IMR-90 (cell line): Measurements from ENCODE around the gene SLC6A6. TPM values are rescaled to one million over a fixed set of nuclear protein-coding genes. Genes with fewer than 3 reads are reported as not detected.

Source experiments
- ATAC-seq: fragments of 200-7000 bp; cut with Tn5 transposase; 2 replicates; pipeline ENCODE4 v1.9.1; 2020; ENCODE audit warnings: low read depth, mild to moderate bottlenecking, moderate library complexity
- BruUV-seq: library from RNA; stranded (reverse); fragments of 400-500 nt; replicated peaks from 2 replicates; lab custom pipeline; 2021; lab: Mats Ljungman, UMichigan
- CTCF ChIA-PET: fragments of 300-600 bp; formaldehyde crosslinking; extraction: SDS; loops from one replicate; lab custom pipeline; 2021; ENCODE audit warnings: antibody characterized with exemption; lab: Yijun Ruan, JAX
- POLR2A ChIA-PET: fragments of 300-600 bp; sonication (Branson Sonifier 250); formaldehyde crosslinking; loops from one replicate; lab custom pipeline; 2022; ENCODE audit warnings: antibody characterized with exemption; ENCODE audit not compliant: unreplicated experiment; lab: Charles Lee
- DNase-seq: peaks from one replicate; pipeline ENCODE4 v3.0.0; 2013
- H2AFZ ChIP-seq: replicated peaks from 2 replicates; pipeline ENCODE3; 2013; ENCODE audit warnings: low read length, mild to moderate bottlenecking; ENCODE audit not compliant: poor library complexity
- H2AK5ac ChIP-seq: 2 replicates; pipeline ENCODE4 v1.6.1; 2013; ENCODE audit warnings: low read depth, low read length, inconsistent platforms
- H2AK9ac ChIP-seq: replicated peaks from 2 replicates; pipeline ENCODE3; 2013; ENCODE audit warnings: mild to moderate bottlenecking, low read depth, low read length, moderate library complexity; ENCODE audit not compliant: poor library complexity
- H2BK120ac ChIP-seq: 2 replicates; pipeline ENCODE4 v1.6.1; 2013; ENCODE audit warnings: low read depth, low read length, inconsistent platforms
- H2BK15ac ChIP-seq: 3 replicates; pipeline ENCODE4 v1.6.1; 2013; ENCODE audit warnings: low read depth, low read length, inconsistent platforms
- H2BK20ac ChIP-seq: 2 replicates; pipeline ENCODE4 v1.6.1; 2013; ENCODE audit warnings: low read depth, mild to moderate bottlenecking, inconsistent platforms, low read length, moderate library complexity
- H2BK5ac ChIP-seq: 2 replicates; pipeline ENCODE4 v1.6.1; 2013; ENCODE audit warnings: mild to moderate bottlenecking, low read depth, low read length, inconsistent platforms; ENCODE audit not compliant: poor library complexity, severe bottlenecking
- H3K14ac ChIP-seq: replicated peaks from 2 replicates; pipeline ENCODE4 v1.6.1; 2013; ENCODE audit warnings: low read depth, low read length, inconsistent platforms
- H3K18ac ChIP-seq: 2 replicates; pipeline ENCODE4 v1.6.1; 2013; ENCODE audit warnings: low read depth, low read length, control low read depth
- H3K23ac ChIP-seq: 2 replicates; pipeline ENCODE4 v1.6.1; 2013; ENCODE audit warnings: low read depth, low read length, inconsistent platforms
- H3K27ac ChIP-seq: 2 replicates; pipeline ENCODE4 v1.5.1; 2013; ENCODE audit warnings: mild to moderate bottlenecking, control low read depth, low read length; ENCODE audit not compliant: insufficient read depth
- H3K27me3 ChIP-seq: 2 replicates; pipeline ENCODE4 v1.6.1; 2013; ENCODE audit warnings: low read length; ENCODE audit not compliant: control insufficient read depth, insufficient read depth
- H3K36me3 ChIP-seq: 2 replicates; pipeline ENCODE4 v1.6.1; 2013; ENCODE audit warnings: low read length, mixed read lengths; ENCODE audit not compliant: control insufficient read depth, insufficient read depth
- H3K4ac ChIP-seq: 2 replicates; pipeline ENCODE4 v1.6.1; 2013; ENCODE audit warnings: low read depth, low read length, inconsistent platforms
- H3K4me1 ChIP-seq: 2 replicates; pipeline ENCODE4 v1.6.1; 2013; ENCODE audit warnings: low read length, mixed read lengths; ENCODE audit not compliant: control insufficient read depth, insufficient read depth
- H3K4me2 ChIP-seq: 2 replicates; pipeline ENCODE4 v1.6.1; 2013; ENCODE audit warnings: low read depth, mild to moderate bottlenecking, control low read depth, low read length, moderate library complexity
- H3K4me3 ChIP-seq: 2 replicates; pipeline ENCODE4 v1.5.1; 2013; ENCODE audit warnings: low read depth, mild to moderate bottlenecking, control low read depth, low read length, moderate library complexity; ENCODE audit not compliant: insufficient read depth
- H3K56ac ChIP-seq: 2 replicates; pipeline ENCODE4 v1.6.1; 2013; ENCODE audit warnings: low read length, inconsistent platforms; ENCODE audit not compliant: insufficient read depth; ENCODE audit errors: extremely low read depth
- H3K79me1 ChIP-seq, 2 experiments: 2 replicates each; pipeline ENCODE4 v1.6.1; 2013; ENCODE audit warnings: low read length in 2 of 2, inconsistent platforms in 1 of 2, low read depth in 1 of 2
- H3K9ac ChIP-seq: 2 replicates; pipeline ENCODE4 v1.6.1; 2013; ENCODE audit warnings: low read depth, low read length, control low read depth
- H3K9me1 ChIP-seq: 2 replicates; pipeline ENCODE4 v1.6.1; 2013; ENCODE audit warnings: low read length, inconsistent platforms; ENCODE audit not compliant: insufficient read depth
- H3K9me3 ChIP-seq: 2 replicates; pipeline ENCODE4 v1.6.1; 2013; ENCODE audit warnings: low read length; ENCODE audit not compliant: control insufficient read depth, insufficient read depth
- H4K20me1 ChIP-seq: 2 replicates; pipeline ENCODE4 v1.6.1; 2013; ENCODE audit warnings: low read length, inconsistent platforms; ENCODE audit not compliant: insufficient read depth
- H4K5ac ChIP-seq: 2 replicates; pipeline ENCODE4 v1.6.1; 2013; ENCODE audit warnings: mild to moderate bottlenecking, low read depth, low read length, control low read depth
- H4K8ac ChIP-seq, 2 experiments: 2 replicates each; pipeline ENCODE4 v1.6.1; 2013; ENCODE audit warnings: low read depth in 2 of 2, low read length in 2 of 2, control low read depth in 1 of 2, inconsistent platforms in 1 of 2
- H4K91ac ChIP-seq: 2 replicates; pipeline ENCODE4 v1.6.1; 2013; ENCODE audit warnings: low read depth, low read length, inconsistent platforms; ENCODE audit not compliant: insufficient read depth
- BHLHE40 ChIP-seq: fragments of 150-350 bp; IDR thresholded peaks from 2 replicates; pipeline ENCODE4 v1.6.1; 2016; ENCODE audit warnings: mild to moderate bottlenecking, low read depth, low read length
- CEBPB ChIP-seq: IDR thresholded peaks from 2 replicates; pipeline ENCODE4 v1.6.1; 2012; ENCODE audit warnings: low read depth, low read length, improper control_type of control experiment
- CHD1 ChIP-seq: IDR thresholded peaks from 2 replicates; pipeline ENCODE4 v1.6.1; 2012; ENCODE audit warnings: low read depth, low read length, improper control_type of control experiment
- CTCF ChIP-seq: conservative IDR thresholded peaks from 2 replicates; pipeline ENCODE4 v1.5.1; 2012; ENCODE audit warnings: mild to moderate bottlenecking, low read depth, low read length, improper control_type of control experiment
- ELK1 ChIP-seq: fragments of 150-350 bp; IDR thresholded peaks from 2 replicates; pipeline ENCODE4 v1.6.1; 2016; ENCODE audit warnings: low read depth, mild to moderate bottlenecking, low read length, moderate library complexity, borderline replicate concordance
- FOS ChIP-seq: fragments of 150-350 bp; IDR thresholded peaks from 2 replicates; pipeline ENCODE4 v1.6.1; 2016; ENCODE audit warnings: low read depth, low read length
- MAFK ChIP-seq: IDR thresholded peaks from 2 replicates; pipeline ENCODE4 v1.6.1; 2012; ENCODE audit warnings: low read depth, low read length, improper control_type of control experiment
- MAZ ChIP-seq: IDR thresholded peaks from 2 replicates; pipeline ENCODE4 v1.6.1; 2012; ENCODE audit warnings: low read depth, mild to moderate bottlenecking, low read length, improper control_type of control experiment, moderate library complexity, borderline replicate concordance
- MXI1 ChIP-seq: IDR thresholded peaks from 2 replicates; pipeline ENCODE4 v1.6.1; 2012; ENCODE audit warnings: low read depth, mild to moderate bottlenecking, low read length, moderate library complexity, borderline replicate concordance
- NFE2L2 ChIP-seq: fragments of 150-350 bp; IDR thresholded peaks from 2 replicates; pipeline ENCODE4 v1.6.1; 2016; ENCODE audit warnings: low read depth, mild to moderate bottlenecking, low read length
- POLR2A ChIP-seq: IDR thresholded peaks from 2 replicates; pipeline ENCODE4 v1.6.1; 2012; ENCODE audit warnings: mild to moderate bottlenecking, low read depth, low read length
- RAD21 ChIP-seq: IDR thresholded peaks from 2 replicates; pipeline ENCODE4 v1.6.1; 2012; ENCODE audit warnings: low read length, improper control_type of control experiment
- RCOR1 ChIP-seq: IDR thresholded peaks from 2 replicates; pipeline ENCODE4 v1.6.1; 2012; ENCODE audit warnings: mild to moderate bottlenecking, low read length, improper control_type of control experiment; ENCODE audit not compliant: insufficient replicate concordance
- RFX5 ChIP-seq: IDR thresholded peaks from 2 replicates; pipeline ENCODE4 v1.8.0; 2012; ENCODE audit warnings: low read depth, mild to moderate bottlenecking, low read length, moderate library complexity
- SMC3 ChIP-seq: fragments of 150-350 bp; IDR thresholded peaks from 2 replicates; pipeline ENCODE4 v1.6.1; 2016; ENCODE audit warnings: low read depth, mild to moderate bottlenecking, antibody characterized with exemption, low read length, moderate library complexity
- USF2 ChIP-seq: fragments of 150-350 bp; IDR thresholded peaks from 2 replicates; pipeline ENCODE4 v1.6.1; 2017; ENCODE audit warnings: mild to moderate bottlenecking, antibody characterized with exemption, low read length, low read depth
- WGBS, 2 experiments: methylation state at CpG; one replicate each; pipeline versions ENCODE4 v1.1.5 to v1.1.7; 2013; ENCODE audit warnings: missing lambda C conversion rate in 2 of 2; ENCODE audit not compliant: insufficient read length in 1 of 2; ENCODE audit errors: extremely low coverage in 2 of 2; 5-methylcytosine and 5-hydroxymethylcytosine counted together
- dilution Hi-C: fragments of 300-500 bp; cut with HindIII; formaldehyde crosslinking; loops from one replicate; pipeline ENCODE4 v1.14.3; 2018; ENCODE audit warnings: low sequenced_read_pairs; ENCODE audit not compliant: unreplicated experiment
- in situ Hi-C: fragments of 300-500 bp; cut with MboI; formaldehyde crosslinking; loops from 3 replicates; pipeline ENCODE4 v1.14.3; 2019; ENCODE audit warnings: low sequenced_read_pairs, inconsistent platforms, mixed read lengths
- intact Hi-C: fragments of 100-400 bp; cut with micrococcal nuclease; formaldehyde crosslinking; loops from 2 replicates; pipeline ENCODE4 v1.10.0; 2022
- polyA plus RNA-seq, 3 experiments: library from polyadenylated mRNA; depleted of rRNA; stranded (reverse); fragments of >200 nt; gene quantifications; 2 replicates each; pipeline ENCODE4 v1.2.3, GENCODE V29; 2012; ENCODE audit warnings: low replicate concordance in 1 of 3
- total RNA-seq: library from RNA; depleted of rRNA; stranded (reverse); fragments of >200 nt; gene quantifications from 2 replicates; pipeline ENCODE4 v1.2.3, GENCODE V29; 2012

SLC6A6 gene
- total and polyA plus RNA-seq, 2 of the 4 experiments (the other 2 are of a cell fraction) = 29.9 to 39.4 TPM

GRCh38 chr3:14490831-14491230, 88.4 kb downstream of the SLC6A6 start:
- Histone ChIP-seq H2BK120ac (no peak overlapping the region), H4K91ac (no peak overlapping the region), H2AK9ac (no peak overlapping the region), H3K56ac (no peak overlapping the region), H4K20me1 (no peaks in the 10 kb centered on the region), H3K9me3 (no peaks in the 10 kb centered on the region), H2BK5ac (no peak overlapping the region), H3K27me3 (no peaks in the 10 kb centered on the region), H3K36me3 (peaks cover 26% of the 10 kb centered on the region), H2BK20ac (no peak overlapping the region), H3K9me1 (peaks cover 7% of the 10 kb centered on the region), H3K9ac (no peak overlapping the region), H2AFZ (no peak overlapping the region), H2BK15ac (no peak overlapping the region), H2AK5ac (no peak overlapping the region), H4K5ac (no peak overlapping the region), H3K14ac (no peak overlapping the region), H3K4me2 (no peak overlapping the region), H3K4me3 (no peak overlapping the region), H3K18ac (no peak overlapping the region), H3K27ac (no peak overlapping the region), H3K4me1 (peaks cover 4% of the 10 kb centered on the region; the same call in 1 of the 2 replicates), H3K23ac (no peak overlapping the region), H4K8ac (no peak overlapping the region), H3K79me1 (no peaks in the 10 kb centered on the region), H3K4ac (no peak overlapping the region)
- TF ChIP-seq MAFK = no peak
- no peak for TF ChIP-seq RFX5
- TF ChIP-seq USF2 = no peak
- TF ChIP-seq RCOR1 = no peak
- no peak for TF ChIP-seq BHLHE40
- no peak for TF ChIP-seq CEBPB
- no peak for TF ChIP-seq CTCF
- TF ChIP-seq MXI1 = no peak
- no peak for TF ChIP-seq SMC3
- no peak for TF ChIP-seq FOS
- TF ChIP-seq CHD1 = no peak
- TF ChIP-seq MAZ = no peak
- TF ChIP-seq RAD21 = no peak
- no peak for TF ChIP-seq ELK1
- TF ChIP-seq POLR2A = no peak
- no peak for TF ChIP-seq NFE2L2
- POLR2A ChIA-PET = interaction anchor here (0.6 kb wide), 1 partner anchor 158 kb away, joined by 3 read pairs; no protein-coding TSS in a partner anchor
- ATAC-seq = no peak
- dilution Hi-C loops (no loop called here), intact Hi-C loops (no loop called here), in situ Hi-C loops (no loop called here)
- CTCF ChIA-PET = interaction anchor here (0.6 kb wide), 1 partner anchor 1498 kb away, joined by 3 read pairs; no protein-coding TSS in a partner anchor
- DNase-seq = no peak
- no TSS peak for BruUV-seq
- no CpG with 5 or more reads among the region's 2 CpGs for WGBS, 2 experiments
